HUES6 (cell line): ENCODE results near the gene TESK1.
A peak's percentile ranks its signal among the peaks of the same experiment; 100 is the strongest.

ENCODE experiments used
- H3K27ac ChIP-seq: 2 replicates; pipeline ENCODE4 v1.7.0; 2013; ENCODE audit warnings: low read depth, mild to moderate bottlenecking, low read length, inconsistent platforms
- H3K27me3 ChIP-seq: 2 replicates; pipeline ENCODE4 v1.6.1; 2013; ENCODE audit warnings: low read length; ENCODE audit not compliant: control insufficient read depth, insufficient read depth
- H3K36me3 ChIP-seq: 2 replicates; pipeline ENCODE4 v1.6.1; 2013; ENCODE audit warnings: low read length; ENCODE audit not compliant: control insufficient read depth, insufficient read depth
- H3K4me1 ChIP-seq: 2 replicates; pipeline ENCODE4 v1.6.1; 2013; ENCODE audit warnings: low read length; ENCODE audit not compliant: control insufficient read depth, insufficient read depth
- H3K4me3 ChIP-seq: 2 replicates; pipeline ENCODE4 v1.5.1; 2013; ENCODE audit warnings: low read depth, low read length
- H3K9ac ChIP-seq: one replicate; pipeline ENCODE4 v1.6.1; 2013; ENCODE audit warnings: mild to moderate bottlenecking, low read length
- H3K9me3 ChIP-seq: 2 replicates; pipeline ENCODE4 v1.6.1; 2013; ENCODE audit warnings: low read depth, low read length; ENCODE audit not compliant: control insufficient read depth, insufficient read depth

TESK1 gene

GRCh38 chr9:35649431-35650340, 44.6 kb downstream of the TESK1 start:
- no peak overlapping the region for H3K27ac ChIP-seq

DNA sequence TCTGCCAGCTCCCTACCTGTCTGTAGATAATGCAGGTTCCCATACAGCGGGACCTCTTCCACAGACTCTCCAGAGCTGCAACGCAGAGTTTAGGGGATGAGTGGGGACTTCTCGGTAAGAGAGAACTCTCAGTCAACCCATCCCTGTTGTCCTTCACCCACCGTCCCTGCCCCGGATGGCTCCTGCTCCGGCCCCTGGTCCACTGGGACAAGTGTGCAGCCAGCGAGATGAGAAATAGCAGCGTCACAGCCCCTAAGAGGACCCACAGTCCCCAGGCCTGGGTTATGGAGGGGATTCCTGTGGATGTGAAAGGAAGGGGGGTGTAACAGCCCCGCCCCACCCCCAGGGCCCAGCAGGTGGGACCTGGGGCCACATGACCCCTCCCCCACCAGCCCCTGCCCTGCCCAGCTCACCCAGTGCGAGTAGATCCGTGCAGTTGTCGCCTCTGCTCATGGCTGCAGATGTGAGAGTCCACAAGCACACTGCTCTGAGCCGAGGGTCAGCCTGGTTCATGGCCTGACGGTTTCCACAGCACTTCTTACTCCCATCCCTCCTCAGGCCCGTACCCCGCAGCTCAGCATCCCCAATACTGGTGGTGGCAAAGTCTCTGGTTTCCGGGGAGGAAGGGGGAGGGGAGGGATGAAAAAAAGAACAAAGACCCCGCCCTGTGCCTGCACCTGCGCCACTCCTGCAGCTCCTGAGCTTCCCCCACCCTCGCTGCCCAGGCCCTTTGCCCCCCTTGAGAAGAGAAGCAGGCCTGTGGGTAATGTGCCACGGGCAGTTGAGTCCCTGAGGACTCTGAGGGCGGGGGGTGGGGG, 45.5 kb downstream of the TESK1 start, which contains the start of gene SIT1:
SIT1 (minus strand) TSS at position 591 of the 818 bp plus-strand sequence; CDS start at position 513, 78 bp downstream.
- no peak within 1 kb of the TSS for H3K9ac ChIP-seq
- H3K4me1 ChIP-seq: peaks cover 21% of the 10 kb centered on the region
- H3K27me3 ChIP-seq: peaks cover 3% of the 10 kb centered on the region; the same call in 1 of the 2 replicates
- H3K27ac ChIP-seq: no peak within 1 kb of the TSS
- H3K36me3 ChIP-seq: no peaks in the 10 kb centered on the region
- 0 out of 2 replicates have a peak within 1 kb of the TSS, but pooled peaks have one; percentile 25 for H3K4me3 ChIP-seq
- no peaks in the 10 kb centered on the region for H3K9me3 ChIP-seq

More at GRCh38 chr9:35649431-35650340, 44.6 kb downstream of the TESK1 start:
- Histone ChIP-seq H3K36me3 (no peaks in the 10 kb centered on the region), H3K4me1 (peaks cover 23% of the 10 kb centered on the region), H3K9me3 (no peaks in the 10 kb centered on the region), H3K4me3 (no peak overlapping the region), H3K27me3 (peaks cover 3% of the 10 kb centered on the region; the same call in 1 of the 2 replicates), H3K9ac (no peak overlapping the region)

DNA sequence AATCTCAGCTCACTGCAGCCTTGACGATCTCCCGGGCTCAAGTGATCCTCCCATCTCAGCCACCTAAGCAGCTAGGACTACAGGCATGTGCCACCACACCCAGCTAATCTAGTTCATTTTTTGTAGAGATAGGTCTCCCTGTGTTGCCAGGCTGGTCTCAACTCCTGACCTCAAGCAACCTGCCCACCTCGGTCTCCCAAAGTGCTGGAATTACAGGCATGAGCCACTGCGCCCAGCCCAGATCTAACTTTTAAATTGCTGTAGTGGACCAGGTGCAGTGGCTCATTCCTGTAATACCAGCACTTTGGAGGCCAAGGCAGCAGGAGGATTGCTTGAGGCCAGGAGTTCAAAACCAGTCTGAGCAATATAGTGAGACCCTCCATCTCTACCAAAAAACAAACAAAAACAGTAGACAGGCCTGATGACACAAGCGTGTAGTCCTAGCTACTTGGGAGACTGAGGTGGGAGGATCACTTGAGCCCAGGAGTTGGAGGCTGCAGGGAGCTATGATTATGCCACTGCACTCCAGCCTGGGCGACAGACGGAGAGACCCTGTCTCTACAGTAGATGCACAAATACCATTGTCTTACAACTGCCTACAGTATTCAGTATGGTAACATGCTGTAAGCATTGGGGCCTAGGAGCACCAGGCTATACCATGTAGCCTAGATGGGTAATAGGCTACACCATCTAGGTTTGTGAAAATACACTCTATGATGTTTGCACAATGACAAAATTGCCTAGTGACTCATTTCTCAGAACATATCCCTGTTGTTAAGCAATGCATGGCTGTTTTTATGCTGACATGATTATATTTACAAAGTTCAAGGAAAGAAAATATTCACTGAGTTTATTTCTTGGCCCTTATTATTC, 47.1 kb downstream of the TESK1 start:
- Histone ChIP-seq H3K27me3 (peaks cover 12% of the 10 kb centered on the region; the same call in 1 of the 2 replicates), H3K9ac (no peak overlapping the region), H3K27ac (no peak overlapping the region), H3K36me3 (no peaks in the 10 kb centered on the region), H3K4me3 (no peak overlapping the region), H3K4me1 (peaks cover 19% of the 10 kb centered on the region), H3K9me3 (no peaks in the 10 kb centered on the region)

DNA sequence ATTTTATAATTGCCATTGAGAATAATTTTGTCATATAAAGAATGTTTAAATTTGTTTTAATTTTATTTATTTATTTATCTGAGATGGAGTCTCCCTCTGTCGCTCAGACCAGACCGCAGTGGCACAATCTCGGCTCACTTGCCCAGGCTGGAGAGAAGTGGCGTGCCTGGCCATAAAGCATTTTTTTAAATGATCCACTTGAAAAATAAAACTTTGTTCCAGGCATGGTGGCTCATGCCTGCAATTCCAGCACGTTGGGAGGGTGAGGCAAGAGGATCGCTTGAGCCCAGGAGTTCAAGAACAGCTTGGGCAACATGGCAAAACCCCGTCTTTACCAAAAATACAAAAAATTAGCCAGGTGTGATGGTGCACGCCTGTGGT, 47.8 kb downstream of the TESK1 start:
- H3K27ac ChIP-seq: no peak overlapping the region
- H3K4me1 ChIP-seq: peaks cover 16% of the 10 kb centered on the region
- no peak overlapping the region for H3K4me3 ChIP-seq
- no peaks in the 10 kb centered on the region for H3K36me3 ChIP-seq
- H3K9ac ChIP-seq: no peak overlapping the region
- no peaks in the 10 kb centered on the region for H3K9me3 ChIP-seq
- H3K27me3 ChIP-seq: peaks cover 9% of the 10 kb centered on the region; the same call in 1 of the 2 replicates

DNA sequence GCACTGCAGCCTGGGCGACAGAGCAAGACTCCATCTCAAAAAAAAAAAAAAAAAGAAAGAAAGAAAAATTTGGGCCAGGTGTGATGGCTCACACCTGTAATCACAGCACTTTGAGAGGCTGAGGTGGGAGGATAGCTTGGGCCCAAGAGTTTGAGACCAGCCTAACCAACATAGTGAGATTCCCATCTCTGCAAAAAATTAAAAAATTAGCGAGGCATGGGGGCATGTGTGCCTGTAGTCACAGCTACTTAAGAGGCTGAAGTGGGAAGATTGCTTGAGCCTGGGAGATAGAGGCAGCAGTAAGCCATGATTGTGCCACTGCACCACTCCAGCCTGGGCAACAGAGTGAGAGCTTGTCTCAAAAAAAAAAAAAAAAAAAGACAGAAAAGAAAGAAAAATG, 48.5 kb downstream of the TESK1 start:
- Histone ChIP-seq H3K9ac (no peak overlapping the region), H3K27ac (no peak overlapping the region), H3K9me3 (no peaks in the 10 kb centered on the region), H3K27me3 (peaks cover 9% of the 10 kb centered on the region; the same call in 1 of the 2 replicates), H3K4me1 (peaks cover 16% of the 10 kb centered on the region), H3K36me3 (no peaks in the 10 kb centered on the region), H3K4me3 (no peak overlapping the region)

- H3K4me3 ChIP-seq: no peak overlapping the region
- H3K9ac ChIP-seq: no peak overlapping the region
- H3K36me3 ChIP-seq: peaks cover 11% of the 10 kb centered on the region
- H3K9me3 ChIP-seq: no peaks in the 10 kb centered on the region
- peaks cover 7% of the 10 kb centered on the region; the same call in 1 of the 2 replicates for H3K4me1 ChIP-seq
- no peak overlapping the region for H3K27ac ChIP-seq
- 0 out of 2 replicates have a peak, but pooled peaks cover 9% of the 10 kb centered on the region for H3K27me3 ChIP-seq
Measured at GRCh38 chr9:35656348-35656747, 51.3 kb downstream of the TESK1 start.

- Histone ChIP-seq H3K4me3 (peak overlapping the region; percentile 66), H3K27ac (no peak overlapping the region)
Measured at GRCh38 chr9:35656831-35657545, 51.9 kb downstream of the TESK1 start.

GRCh38 chr9:35657546-35658136, 52.6 kb downstream of the TESK1 start, which contains the start of gene RMRP:
RMRP (minus strand) TSS chr9:35658019.
- no peaks in the 10 kb centered on the region for H3K9me3 ChIP-seq
- H3K27ac ChIP-seq: peak within 1 kb of the TSS; percentile 99
- H3K9ac ChIP-seq: peak within 1 kb of the TSS; percentile 93
- peaks cover 22% of the 10 kb centered on the region for H3K36me3 ChIP-seq
- H3K27me3 ChIP-seq: 0 out of 2 replicates have a peak, but pooled peaks cover 9% of the 10 kb centered on the region
- H3K4me3 ChIP-seq: peak within 1 kb of the TSS; percentile 89
- peaks cover 7% of the 10 kb centered on the region; the same call in 1 of the 2 replicates for H3K4me1 ChIP-seq

More at GRCh38 chr9:35656831-35657545, 51.9 kb downstream of the TESK1 start:
- Histone ChIP-seq H3K36me3 (peaks cover 15% of the 10 kb centered on the region), H3K9ac (peak overlapping the region; percentile 55), H3K27me3 (0 out of 2 replicates have a peak, but pooled peaks cover 9% of the 10 kb centered on the region), H3K9me3 (no peaks in the 10 kb centered on the region), H3K4me1 (peaks cover 7% of the 10 kb centered on the region; the same call in 1 of the 2 replicates)

GRCh38 chr9:35658137-35658967, 53.3 kb downstream of the TESK1 start, which contains the start of gene CCDC107:
CCDC107 (plus strand) TSS chr9:35658292; CDS start chr9:35658380, 88 bp downstream.
- H3K27me3 ChIP-seq: 0 out of 2 replicates have a peak, but pooled peaks cover 9% of the 10 kb centered on the region
- no peaks in the 10 kb centered on the region for H3K9me3 ChIP-seq
- H3K36me3 ChIP-seq: peaks cover 29% of the 10 kb centered on the region
- H3K4me3 ChIP-seq: peak within 1 kb of the TSS; percentile 89
- H3K9ac ChIP-seq: peak within 1 kb of the TSS; percentile 93
- H3K4me1 ChIP-seq: peaks cover 7% of the 10 kb centered on the region; the same call in 1 of the 2 replicates
- peak within 1 kb of the TSS; percentile 99 for H3K27ac ChIP-seq
